Thyroid gland (tissue), 4 donors: ENCODE results near the gene CFH. TPM values are rescaled to one million over a fixed set of nuclear protein-coding genes. Genes with fewer than 3 reads are reported as not detected.
A peak's percentile ranks its signal among the peaks of the same experiment; 100 is the strongest.

Source experiments
- DNase-seq, 2 donors: peaks; one replicate each; pipeline ENCODE4 v3.0.0-alpha.2; 2019
- H3K27ac ChIP-seq, 3 donors: fragments of 200-600 bp; sonication (generic); 1 replicate in 2 of 3; 2 replicates in 1 of 3; pipeline ENCODE4 v1.5.1; 2016 to 2019; ENCODE audit warnings: mild to moderate bottlenecking in 1 of 3, moderate library complexity in 1 of 3
- H3K27me3 ChIP-seq: fragments of 200-600 bp; sonication (generic); one replicate; pipeline ENCODE4 v1.5.1; 2019
- H3K36me3 ChIP-seq, 2 donors: fragments of 200-600 bp; sonication (generic); one replicate each; pipeline ENCODE4 v1.5.1; 2016 to 2019
- H3K4me1 ChIP-seq, 2 donors: fragments of 200-600 bp; sonication (generic); one replicate each; pipeline ENCODE4 v1.5.1; 2017 to 2019
- H3K4me3 ChIP-seq, 3 donors: fragments of 200-600 bp; sonication (generic); replicated peaks in 1 of 3; 1 replicate in 2 of 3; 2 replicates in 1 of 3; pipeline ENCODE4 v1.5.1; 2016; ENCODE audit warnings: mild to moderate bottlenecking in 1 of 3
- H3K9me3 ChIP-seq: fragments of 200-600 bp; sonication (generic); one replicate; pipeline ENCODE4 v1.5.1; 2017
- POLR2A ChIP-seq, 2 donors: fragments of 450-650 bp; IDR thresholded peaks; one replicate each; pipeline ENCODE4 v1.6.1; 2017; ENCODE audit warnings: antibody characterized with exemption in 2 of 2, mild to moderate bottlenecking in 2 of 2, moderate library complexity in 1 of 2
- whole genome bisulfite sequencing, 2 donors: methylation state at CpG; one replicate each; pipeline ENCODE4 v1.1.5; 2017; 5-methylcytosine and 5-hydroxymethylcytosine counted together
- intact Hi-C: fragments of 100-400 bp; cut with DNase I; formaldehyde crosslinking; loops from one replicate; pipeline ENCODE4 v1.15.1; 2023
- total RNA-seq, 4 donors: library from RNA; depleted of rRNA; stranded (reverse); fragments of >200 nt; gene quantifications; one replicate each; pipeline ENCODE4 v1.2.3, GENCODE V29; 2016
- TF ChIP-seq, protein P1 (sequence below), 6 experiments: fragments of 200-600 bp in 3 of 6; fragments of 450-650 bp in 3 of 6; sonication (generic) in 3 of 6; IDR thresholded peaks; one replicate each; pipeline ENCODE4 v1.5.1; 2016 to 2019; ENCODE audit warnings: antibody characterized with exemption in 6 of 6, mild to moderate bottlenecking in 2 of 6, inconsistent platforms in 1 of 6, moderate library complexity in 1 of 6

The CFH gene
- total RNA-seq = 100 to 1,000 TPM in 3 of 4 donors, 10 to 100 TPM in 1; 93.0 to 422 (median 229) TPM

GRCh38 chr1:196651637-196652215 is at the start of gene CFH:
CFH (plus strand) TSS chr1:196652043; CDS start chr1:196652118, 75 bp downstream.
- 54 to 55% methylated on average over 5 of the region's 5 CpGs for WGBS, 2 donors
- Histone ChIP-seq H3K27me3 (no peaks in the 10 kb centered on the region), H3K4me3 (no peak within 1 kb of the TSS), H3K9me3 (no peaks in the 10 kb centered on the region), H3K27ac (peak within 1 kb of the TSS in 1 of 3 donors; percentile 19), H3K36me3 (no peaks in the 10 kb centered on the region), H3K4me1 (no peaks in the 10 kb centered on the region)
- TF ChIP-seq, protein P1, sequence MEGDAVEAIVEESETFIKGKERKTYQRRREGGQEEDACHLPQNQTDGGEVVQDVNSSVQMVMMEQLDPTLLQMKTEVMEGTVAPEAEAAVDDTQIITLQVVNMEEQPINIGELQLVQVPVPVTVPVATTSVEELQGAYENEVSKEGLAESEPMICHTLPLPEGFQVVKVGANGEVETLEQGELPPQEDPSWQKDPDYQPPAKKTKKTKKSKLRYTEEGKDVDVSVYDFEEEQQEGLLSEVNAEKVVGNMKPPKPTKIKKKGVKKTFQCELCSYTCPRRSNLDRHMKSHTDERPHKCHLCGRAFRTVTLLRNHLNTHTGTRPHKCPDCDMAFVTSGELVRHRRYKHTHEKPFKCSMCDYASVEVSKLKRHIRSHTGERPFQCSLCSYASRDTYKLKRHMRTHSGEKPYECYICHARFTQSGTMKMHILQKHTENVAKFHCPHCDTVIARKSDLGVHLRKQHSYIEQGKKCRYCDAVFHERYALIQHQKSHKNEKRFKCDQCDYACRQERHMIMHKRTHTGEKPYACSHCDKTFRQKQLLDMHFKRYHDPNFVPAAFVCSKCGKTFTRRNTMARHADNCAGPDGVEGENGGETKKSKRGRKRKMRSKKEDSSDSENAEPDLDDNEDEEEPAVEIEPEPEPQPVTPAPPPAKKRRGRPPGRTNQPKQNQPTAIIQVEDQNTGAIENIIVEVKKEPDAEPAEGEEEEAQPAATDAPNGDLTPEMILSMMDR (IDR thresholded peaks at IDR 0.05) = no peak
- TF ChIP-seq POLR2A (IDR thresholded peaks at IDR 0.05) = peak in 1 of 2 donors; percentile 70
- intact Hi-C loops = loop anchor here (10.0 kb wide), 1 partner anchor 287 kb away; no protein-coding TSS in a partner anchor
- no peak for DNase-seq

GRCh38 chr1:196603651-196604050 is 48.2 kb upstream of the CFH start:
- Histone ChIP-seq H3K4me3 (no peak overlapping the region), H3K4me1 (peaks cover 4 to 5% of the 10 kb centered on the region in 2 donors), H3K36me3 (no peaks in the 10 kb centered on the region), H3K27me3 (no peaks in the 10 kb centered on the region), H3K9me3 (no peaks in the 10 kb centered on the region), H3K27ac (no peak overlapping the region)
- no peak for DNase-seq
- intact Hi-C loops = no loop called here
- TF ChIP-seq, protein P1 (IDR thresholded peaks at IDR 0.05) = no peak
- TF ChIP-seq POLR2A (IDR thresholded peaks at IDR 0.05) = no peak

GRCh38 chr1:196607981-196608380 is 43.9 kb upstream of the CFH start:
- 1% methylated on average over 8 of the region's 8 CpGs for WGBS, 2 donors
- Histone ChIP-seq H3K9me3 (no peaks in the 10 kb centered on the region), H3K36me3 (no peaks in the 10 kb centered on the region), H3K27ac (peak overlapping the region in 2 of 3 donors; percentile 68 to 74), H3K4me3 (peak overlapping the region; percentile 47 to 57 (median 57)), H3K27me3 (no peaks in the 10 kb centered on the region), H3K4me1 (peaks cover 4 to 5% of the 10 kb centered on the region in 2 donors)
- peak in 1 of 2 donors; percentile 1 for DNase-seq
- TF ChIP-seq POLR2A (IDR thresholded peaks at IDR 0.05) = no peak
- TF ChIP-seq, protein P1 (IDR thresholded peaks at IDR 0.05) = no peak
- intact Hi-C loops = no loop called here

DNA sequence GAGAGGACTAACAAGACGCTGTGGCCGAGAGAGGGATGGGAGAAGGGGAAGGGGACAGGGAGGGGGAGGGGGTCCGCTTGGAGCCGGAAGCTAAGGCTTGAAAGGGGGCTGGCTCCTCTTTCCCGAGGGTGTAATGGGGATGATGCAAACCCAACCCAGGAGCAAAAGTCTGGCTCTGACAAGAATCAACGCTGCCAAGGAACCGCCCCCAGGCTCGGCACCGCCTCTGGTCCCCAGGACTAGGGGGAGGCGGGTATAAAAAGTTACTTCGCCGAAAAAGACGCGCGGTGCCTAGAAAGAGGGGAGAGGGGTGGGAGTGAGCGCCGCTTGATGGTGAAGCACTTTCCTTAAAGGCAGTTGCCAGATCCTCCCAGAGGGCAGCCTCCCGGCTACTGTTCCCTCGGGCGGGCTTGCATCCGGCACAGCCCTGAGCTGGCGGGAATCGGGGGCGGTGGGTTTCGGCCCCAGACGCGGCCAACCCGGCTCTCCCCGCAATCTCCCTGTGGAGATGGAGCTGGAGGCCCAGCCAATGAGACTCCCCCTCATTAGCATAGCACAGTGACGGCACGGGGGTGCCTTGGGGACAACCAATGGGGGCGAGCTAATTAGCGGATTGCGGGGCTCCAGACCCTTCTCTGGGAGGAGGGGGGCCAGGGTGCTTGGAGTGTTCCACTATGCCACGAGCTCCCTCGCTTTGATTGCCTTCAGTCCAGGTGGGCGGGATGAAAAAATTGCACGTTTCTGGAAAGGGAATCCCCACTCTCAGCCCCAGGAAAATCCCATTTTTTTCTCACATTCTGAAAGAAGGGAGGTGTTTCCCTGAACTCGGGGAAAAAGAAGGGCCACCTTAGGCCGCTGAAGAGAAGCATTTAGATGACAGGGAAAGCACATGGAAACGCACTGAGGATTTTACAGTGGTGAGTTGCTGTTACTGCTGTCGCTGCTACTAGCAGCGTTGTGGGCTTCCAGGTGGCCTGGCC is 43.2 kb upstream of the CFH start, which contains the start of gene KCNT2:
TSS of gene KCNT2 (minus strand) at position 51 of the 980 bp plus-strand sequence. CDS start 131 bp downstream, outside the sequence.
- H3K9me3 ChIP-seq = no peaks in the 10 kb centered on the region
- peaks cover 4 to 5% of the 10 kb centered on the region in 2 donors for H3K4me1 ChIP-seq
- H3K27me3 ChIP-seq = no peaks in the 10 kb centered on the region
- no peaks in the 10 kb centered on the region for H3K36me3 ChIP-seq
- TF ChIP-seq POLR2A (IDR thresholded peaks at IDR 0.05) = peak in 1 of 2 donors; percentile 65
- TF ChIP-seq, protein P1 (IDR thresholded peaks at IDR 0.05) = peak in 4 of 6 experiments; percentile 15 to 39 (median 26)
- intact Hi-C loops = no loop called here
- WGBS, 2 donors = 3 to 4% methylated on average over 39 of the region's 43 CpGs
- H3K4me3 ChIP-seq = peak within 1 kb of the TSS; percentile 47 to 57 (median 57)
- DNase-seq = peak; percentile 60 to 61
- peak within 1 kb of the TSS; percentile 25 to 74 (median 68) for H3K27ac ChIP-seq
